HepG2 (cell line): ENCODE measurements around the gene KLF9. TPM values are rescaled to one million over a fixed set of nuclear protein-coding genes. Genes with fewer than 3 reads are reported as not detected.
A peak's percentile ranks its signal among the peaks of the same experiment; 100 is the strongest.

Experiments used
- BRD4 ChIP-seq: sonication (generic); formaldehyde crosslinking; IDR thresholded peaks from 2 replicates; pipeline ENCODE4 v1.4.0; 2020; ENCODE audit warnings: missing genetic modification reagents
- CENPT ChIP-seq: sonication (generic); formaldehyde crosslinking; IDR thresholded peaks from 2 replicates; pipeline ENCODE4 v1.8.0; 2022; ENCODE audit warnings: low read depth, mild to moderate bottlenecking, moderate library complexity, missing genetic modification reagents
- EP300 ChIP-seq, 3 experiments: sonication (generic) in 1 of 3; formaldehyde crosslinking in 1 of 3; IDR thresholded peaks; 2 replicates each; pipeline versions ENCODE4 v1.5.1 to v1.6.1; 2011 to 2020; ENCODE audit warnings: low read depth in 2 of 3, low read length in 2 of 3, borderline replicate concordance in 1 of 3, improper control_type of control experiment in 1 of 3, mild to moderate bottlenecking in 1 of 3, missing genetic modification reagents in 1 of 3, moderate library complexity in 1 of 3
- ESRRA ChIP-seq: sonication (generic); formaldehyde crosslinking; IDR thresholded peaks from 2 replicates; pipeline ENCODE4 v1.5.1; 2020; ENCODE audit warnings: mild to moderate bottlenecking, low read depth, missing genetic modification reagents
- GFI1 ChIP-seq: sonication (generic); formaldehyde crosslinking; IDR thresholded peaks from 2 replicates; pipeline ENCODE4 v1.5.0; 2020; ENCODE audit warnings: missing genetic modification reagents, mild to moderate bottlenecking, borderline replicate concordance
- IRX3 ChIP-seq: sonication (generic); formaldehyde crosslinking; IDR thresholded peaks from 2 replicates; pipeline ENCODE4 v1.8.1; 2023; ENCODE audit warnings: mild to moderate bottlenecking, low read depth, missing genetic modification reagents, borderline replicate concordance
- MEIS2 ChIP-seq: sonication (generic); formaldehyde crosslinking; IDR thresholded peaks from 2 replicates; pipeline ENCODE4 v1.9.0; 2021; ENCODE audit warnings: mild to moderate bottlenecking, missing genetic modification reagents
- MYC ChIP-seq: sonication (generic); formaldehyde crosslinking; IDR thresholded peaks from 2 replicates; pipeline ENCODE4 v1.9.0; 2021; ENCODE audit warnings: missing genetic modification reagents, borderline replicate concordance
- MYNN ChIP-seq: sonication (generic); formaldehyde crosslinking; IDR thresholded peaks from 2 replicates; pipeline ENCODE4 v1.4.0; 2020; ENCODE audit warnings: mild to moderate bottlenecking, low read depth, missing genetic modification reagents
- PLRG1 ChIP-seq: fragments of 450-650 bp; conservative IDR thresholded peaks from 2 replicates; pipeline ENCODE4 v1.6.1; 2016
- POGZ ChIP-seq: sonication (generic); formaldehyde crosslinking; IDR thresholded peaks from 2 replicates; pipeline ENCODE4 v1.4.0; 2020; ENCODE audit warnings: mild to moderate bottlenecking, missing genetic modification reagents
- RFX5 ChIP-seq: IDR thresholded peaks from 2 replicates; pipeline ENCODE4 v1.6.1; 2011; ENCODE audit warnings: low read depth, low read length, improper control_type of control experiment
- TBL1XR1 ChIP-seq: fragments of 150-350 bp; IDR thresholded peaks from 2 replicates; pipeline ENCODE4 v1.6.1; 2014; ENCODE audit warnings: borderline replicate concordance, low read length; ENCODE audit not compliant: partially characterized antibody
- TCF7 ChIP-seq: sonication (generic); IDR thresholded peaks from 2 replicates; pipeline ENCODE4 v1.6.1; 2016; ENCODE audit warnings: antibody characterized with exemption, low read depth
- ZNF124 ChIP-seq: sonication (generic); formaldehyde crosslinking; IDR thresholded peaks from 2 replicates; pipeline ENCODE4 v1.4.0; 2020; ENCODE audit warnings: missing genetic modification reagents
- ZNF20 ChIP-seq: sonication (generic); formaldehyde crosslinking; IDR thresholded peaks from 2 replicates; pipeline ENCODE4 v1.4.0; 2020; ENCODE audit warnings: mild to moderate bottlenecking, moderate library complexity, missing genetic modification reagents
- ZNF263 ChIP-seq: sonication (generic); formaldehyde crosslinking; IDR thresholded peaks from 2 replicates; pipeline ENCODE4 v1.4.0; 2020; ENCODE audit warnings: missing genetic modification reagents
- ZNF281 ChIP-seq: sonication (generic); formaldehyde crosslinking; IDR thresholded peaks from 2 replicates; pipeline ENCODE4 v1.4.0; 2020; ENCODE audit warnings: missing genetic modification reagents, borderline replicate concordance
- ZNF329 ChIP-seq: sonication (generic); formaldehyde crosslinking; IDR thresholded peaks from 2 replicates; pipeline ENCODE4 v1.9.0; 2021; ENCODE audit warnings: low read depth, mild to moderate bottlenecking, missing genetic modification reagents
- ZNF331 ChIP-seq: sonication (generic); formaldehyde crosslinking; IDR thresholded peaks from 2 replicates; pipeline ENCODE4 v1.4.0; 2020; ENCODE audit warnings: missing genetic modification reagents
- ZNF503 ChIP-seq: sonication (generic); formaldehyde crosslinking; IDR thresholded peaks from 2 replicates; pipeline ENCODE4 v1.4.0; 2020; ENCODE audit warnings: missing genetic modification reagents
- polyA plus RNA-seq, 8 experiments: library from polyadenylated mRNA; depleted of rRNA in 3 of 8; stranded (reverse) in 7 of 8; unstranded in 1 of 8; fragments of >200 nt; fragmentation: Illumina TruSeq in 4 of 8; extraction: Trizol in 4 of 8; gene quantifications; 2 replicates each; pipeline versions ENCODE4 v1.2.1 to v1.2.3, GENCODE V29; 2011 to 2016; ENCODE audit warnings: low read depth in 4 of 8, missing spikeins in 1 of 8, mixed read lengths in 1 of 8; ENCODE audit not compliant: insufficient read depth in 1 of 8
- total RNA-seq, 5 experiments: library from RNA; depleted of rRNA; stranded (reverse); fragments of >200 nt; fragmentation: Illumina TruSeq; extraction: Trizol; gene quantifications; 2 replicates each; pipeline ENCODE4 v1.2.3, GENCODE V29; 2016; ENCODE audit warnings: low read depth in 1 of 5
- TF ChIP-seq, protein P1 (sequence below): sonication (generic); formaldehyde crosslinking; IDR thresholded peaks from 2 replicates; pipeline ENCODE4 v1.9.0; 2022; ENCODE audit warnings: low read depth, missing genetic modification reagents

The KLF9 gene
- total and polyA plus RNA-seq, 2 of the 13 experiments (the other 11 are each of a cell fraction or from before 2014, with no cell fraction given) = 5.7 to 7.2 TPM

GRCh38 chr9:70419556-70420440, 5.3 kb upstream of the KLF9 start (continued):
- 0 out of 2 replicates have a peak, but pooled peaks have one; percentile 13 for TF ChIP-seq MEIS2
- peak; percentile 10; the same call in 1 of the 2 replicates for TF ChIP-seq ZNF329
- peak; percentile 42 for TF ChIP-seq GFI1 (CRISPR knock-in tag)
- TF ChIP-seq ZNF331 (CRISPR knock-in tag) = peak; percentile 7; the same call in 1 of the 2 replicates
- 0 out of 2 replicates have a peak, but pooled peaks have one; percentile 9 for TF ChIP-seq BRD4 (CRISPR knock-in tag)
- TF ChIP-seq ZNF281 = 0 out of 2 replicates have a peak, but pooled peaks have one; percentile 39
- TF ChIP-seq MYNN (CRISPR knock-in tag) = no peak
- no peak for TF ChIP-seq RFX5
- 0 out of 2 replicates have a peak, but pooled peaks have one; percentile 24 for TF ChIP-seq IRX3 (CRISPR knock-in tag)
- TF ChIP-seq MYC (CRISPR knock-in tag) = peak; percentile 21; the same call in 1 of the 2 replicates
- peak; percentile 67 for TF ChIP-seq ZNF263 (CRISPR knock-in tag)
- no peak; the same call in 1 of the 2 replicates for TF ChIP-seq ZNF124 (CRISPR knock-in tag)
- peak; percentile 54 for TF ChIP-seq TBL1XR1
- TF ChIP-seq, protein P1, sequence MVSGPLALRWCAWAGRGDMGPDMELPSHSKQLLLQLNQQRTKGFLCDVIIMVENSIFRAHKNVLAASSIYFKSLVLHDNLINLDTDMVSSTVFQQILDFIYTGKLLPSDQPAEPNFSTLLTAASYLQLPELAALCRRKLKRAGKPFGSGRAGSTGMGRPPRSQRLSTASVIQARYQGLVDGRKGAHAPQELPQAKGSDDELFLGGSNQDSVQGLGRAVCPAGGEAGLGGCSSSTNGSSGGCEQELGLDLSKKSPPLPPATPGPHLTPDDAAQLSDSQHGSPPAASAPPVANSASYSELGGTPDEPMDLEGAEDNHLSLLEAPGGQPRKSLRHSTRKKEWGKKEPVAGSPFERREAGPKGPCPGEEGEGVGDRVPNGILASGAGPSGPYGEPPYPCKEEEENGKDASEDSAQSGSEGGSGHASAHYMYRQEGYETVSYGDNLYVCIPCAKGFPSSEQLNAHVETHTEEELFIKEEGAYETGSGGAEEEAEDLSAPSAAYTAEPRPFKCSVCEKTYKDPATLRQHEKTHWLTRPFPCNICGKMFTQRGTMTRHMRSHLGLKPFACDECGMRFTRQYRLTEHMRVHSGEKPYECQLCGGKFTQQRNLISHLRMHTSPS (CRISPR knock-in tag) = 0 out of 2 replicates have a peak, but pooled peaks have one; percentile 25
- TF ChIP-seq CENPT (CRISPR knock-in tag) = no peak
- no peak for TF ChIP-seq ZNF20 (CRISPR knock-in tag)
- peak; percentile 24; the same call in 1 of the 2 replicates for TF ChIP-seq ZNF503 (CRISPR knock-in tag)
- no peak for TF ChIP-seq PLRG1
- peak; percentile 6; the same call in 1 of the 2 replicates for TF ChIP-seq POGZ (CRISPR knock-in tag)
- peak; percentile 22 to 78; a peak in 3 of 4 replicates for TF ChIP-seq EP300 (IDR thresholded peaks at IDR 0.05; ENCODE audit: low read depth in 2 of 2, low read length in 2 of 2)
- no peak; the same call in 1 of the 2 replicates for TF ChIP-seq EP300 (CRISPR knock-in tag; IDR thresholded peaks at IDR 0.05; ENCODE audit: borderline replicate concordance)
- TF ChIP-seq ESRRA (CRISPR knock-in tag) = 0 out of 2 replicates have a peak, but pooled peaks have one; percentile 6
- TF ChIP-seq TCF7 = peak; percentile 69; the same call in 1 of the 2 replicates
